Myocyte (in vitro differentiated cells): ENCODE measurements around the gene TAPBPL. TPM values are rescaled to one million over a fixed set of nuclear protein-coding genes. Genes with fewer than 3 reads are reported as not detected.
"Not testable (repeated sequence)": the region's sequence is repeated elsewhere in the genome, so short reads cannot be mapped to it uniquely, and the experiment has no call there.

Experiments
- DNase-seq: peaks from one replicate; pipeline ENCODE4 v3.0.0-alpha.2; 2012; ENCODE audit warnings: low read depth
- total RNA-seq: library from RNA; depleted of rRNA; stranded (reverse); fragments of >200 nt; gene quantifications from 2 replicates; pipeline ENCODE4 v1.2.3, GENCODE V29; 2014

The TAPBPL gene
- total RNA-seq, 1 donor from 2014 or later: 10.9 TPM

DNA sequence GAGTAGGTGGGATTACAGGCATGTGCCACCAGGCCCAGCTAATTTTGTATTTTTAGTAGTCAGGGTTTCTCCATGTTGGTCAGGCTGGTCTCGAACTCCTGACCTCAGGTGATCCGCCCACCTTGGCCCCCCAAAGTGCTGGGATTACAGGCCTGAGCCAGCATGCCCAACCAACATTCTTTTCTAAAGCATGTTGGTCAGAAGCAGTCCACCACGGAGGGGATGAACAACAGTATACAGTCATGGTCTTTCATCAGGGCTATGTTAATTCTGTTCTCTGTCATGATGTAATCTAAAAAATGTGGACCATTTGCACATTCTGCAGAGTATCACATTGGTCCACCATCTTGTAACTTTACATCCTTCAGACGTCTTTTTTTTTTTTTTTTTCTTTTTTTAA lies 37.6 kb downstream of the TAPBPL start:
- no peak for DNase-seq

DNA sequence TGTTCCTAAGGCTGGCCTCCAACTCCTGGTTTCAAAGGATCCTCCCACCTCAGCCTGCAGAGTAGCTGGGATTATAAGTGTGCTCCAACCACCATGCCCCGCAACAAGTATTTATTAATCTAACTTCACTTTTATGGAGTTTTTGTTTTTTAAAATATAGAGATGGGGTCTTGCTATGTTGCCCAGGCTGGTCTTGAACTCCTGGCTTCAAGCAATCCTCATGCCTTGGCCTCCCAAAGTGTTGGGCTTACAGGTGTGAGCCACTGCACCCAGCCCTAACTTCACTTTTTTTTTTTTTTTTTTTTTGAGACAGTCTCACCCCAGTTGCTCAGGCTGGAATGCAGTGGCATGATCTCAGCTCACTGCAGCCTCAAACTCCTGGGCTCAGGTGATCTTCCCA lies 38.8 kb downstream of the TAPBPL start:
- DNase-seq: not testable (repeated sequence)

DNA sequence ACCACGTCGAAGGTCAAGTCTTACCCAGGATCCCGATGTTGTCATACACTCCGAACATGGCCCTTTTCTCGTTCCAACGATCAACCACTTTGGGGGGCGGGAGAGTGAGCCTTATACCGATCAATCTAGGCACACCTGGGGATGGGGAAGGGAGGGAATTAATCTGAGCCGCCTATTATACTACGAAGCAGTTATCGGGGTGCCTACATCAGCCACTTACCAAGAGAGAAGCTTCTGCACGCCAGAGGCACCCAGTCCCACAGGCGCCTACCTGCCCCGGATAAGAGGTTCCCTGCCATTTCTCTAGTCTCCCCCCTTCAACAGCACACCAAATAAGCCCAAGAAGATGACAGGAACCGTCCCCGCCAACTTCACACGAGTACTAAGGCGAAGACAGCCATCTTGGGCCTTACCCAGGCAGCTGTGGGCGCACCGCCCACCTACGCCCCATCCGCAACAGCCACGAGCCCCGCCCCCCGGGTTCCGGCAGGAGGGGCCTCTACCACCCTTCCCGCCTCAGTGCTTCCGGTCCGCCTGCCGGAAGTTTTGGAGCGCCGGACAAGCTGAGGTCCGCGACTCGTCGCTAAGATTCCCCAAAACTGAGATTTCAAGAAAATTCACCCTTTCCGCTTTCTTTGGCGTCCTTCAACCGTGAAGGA lies 41.1 kb downstream of the TAPBPL start, which contains the start of gene MRPL51:
Gene MRPL51, minus strand, starts transcription at position 425 of the 659 bp plus-strand sequence. Its CDS starts 126 bp downstream, at position 299.
- DNase-seq: peak; percentile 96

DNA sequence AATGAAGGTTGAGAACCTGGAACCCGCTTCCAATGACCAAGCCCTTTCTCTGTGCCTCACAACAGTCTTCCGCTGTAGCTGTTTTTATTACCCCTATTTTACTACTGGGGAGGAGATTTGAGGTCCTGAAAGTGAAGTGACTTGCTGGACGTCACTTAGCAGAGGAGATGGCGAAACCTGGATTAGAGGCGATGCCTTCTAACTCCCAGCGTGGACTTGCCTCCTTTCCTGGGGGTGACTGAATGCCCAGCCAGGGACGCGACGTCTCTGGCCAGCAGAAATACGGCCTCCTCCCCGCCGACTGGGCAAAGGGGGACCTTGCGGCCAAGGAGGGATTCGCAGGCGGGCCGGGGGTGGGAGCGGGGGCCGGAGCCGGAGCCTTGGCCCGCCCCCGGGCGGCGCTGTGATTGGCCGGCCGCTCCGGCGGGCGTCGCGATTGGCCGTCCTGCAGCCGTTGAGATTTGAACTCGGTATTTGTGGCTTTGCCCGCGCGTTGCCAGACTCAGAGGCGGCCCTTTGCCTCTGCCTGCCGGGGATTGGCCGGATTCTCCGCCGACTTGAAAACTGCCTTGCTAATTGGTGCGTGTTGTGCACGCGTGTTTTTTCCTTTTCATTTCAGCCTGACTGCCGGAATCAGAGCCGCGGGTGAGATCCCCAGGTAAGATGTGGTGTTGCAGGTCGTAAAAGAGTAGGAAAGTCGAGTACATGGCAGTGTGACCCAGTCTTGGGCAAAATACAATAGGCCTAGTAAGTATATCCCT lies 41.8 kb downstream of the TAPBPL start, which contains the start of gene NCAPD2:
Gene NCAPD2, plus strand, starts transcription at position 606 of the 761 bp plus-strand sequence. CDS start 997 bp downstream, outside the sequence.
- DNase-seq: peak; percentile 97

DNA sequence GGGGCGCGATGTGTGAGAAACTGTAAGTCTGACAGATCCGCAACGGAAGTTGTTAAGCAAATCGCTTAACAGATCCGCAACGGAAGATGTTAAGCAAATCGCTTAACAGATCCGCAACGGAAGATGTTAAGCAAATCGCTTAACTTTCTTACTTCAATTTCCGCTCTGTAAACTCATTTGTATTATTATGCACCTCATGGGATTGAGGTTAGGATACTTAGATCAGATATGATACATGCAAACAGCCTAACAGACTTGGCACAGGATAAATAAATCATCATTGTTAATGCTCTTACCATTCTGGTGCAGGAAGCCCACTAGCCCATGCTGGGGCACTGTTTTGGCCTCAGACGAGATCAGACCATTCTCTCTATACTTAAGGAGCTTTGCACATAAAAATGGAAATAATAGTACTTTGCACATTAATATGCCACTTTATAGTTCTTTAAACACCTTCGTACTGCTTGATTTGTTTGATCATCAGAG lies 42.5 kb downstream of the TAPBPL start:
- no peak for DNase-seq

DNA sequence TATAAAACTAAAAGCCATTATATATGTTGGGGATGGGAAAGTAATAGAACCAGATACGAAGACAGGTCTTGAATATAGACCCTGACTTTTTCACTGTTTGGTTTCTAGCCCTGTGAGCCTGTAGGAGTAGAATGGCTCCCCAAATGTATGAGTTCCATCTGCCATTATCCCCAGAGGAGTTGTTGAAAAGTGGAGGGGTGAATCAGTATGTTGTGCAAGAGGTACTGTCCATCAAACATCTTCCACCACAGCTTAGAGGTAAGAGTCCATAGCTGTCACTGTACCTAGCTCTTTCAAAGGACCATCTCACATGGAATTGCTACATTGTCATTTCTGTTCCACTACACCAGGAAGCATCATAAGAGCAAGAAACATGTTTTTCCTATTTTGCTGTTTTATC lies 43.1 kb downstream of the TAPBPL start:
- DNase-seq: no peak

DNA sequence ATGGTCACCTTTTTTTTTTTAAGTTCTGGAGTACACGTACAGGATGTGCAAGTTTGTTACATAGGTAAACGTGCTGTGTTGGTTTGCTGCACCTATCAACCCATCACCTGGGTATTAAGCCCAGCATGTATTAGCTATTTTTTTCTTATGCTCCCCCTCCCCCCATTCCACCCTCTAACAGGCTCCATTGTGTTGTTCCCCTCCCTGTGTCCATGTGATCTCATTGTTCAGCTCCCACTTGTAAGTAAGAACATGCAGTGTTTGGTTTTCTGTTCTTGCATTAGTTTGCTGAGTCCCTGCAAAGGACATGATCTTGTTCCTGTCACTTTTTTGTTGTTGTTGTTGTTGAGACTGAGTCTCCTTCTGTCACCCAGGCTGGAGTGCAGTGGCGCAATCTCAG lies 45.4 kb downstream of the TAPBPL start:
- DNase-seq: not testable (repeated sequence)

DNA sequence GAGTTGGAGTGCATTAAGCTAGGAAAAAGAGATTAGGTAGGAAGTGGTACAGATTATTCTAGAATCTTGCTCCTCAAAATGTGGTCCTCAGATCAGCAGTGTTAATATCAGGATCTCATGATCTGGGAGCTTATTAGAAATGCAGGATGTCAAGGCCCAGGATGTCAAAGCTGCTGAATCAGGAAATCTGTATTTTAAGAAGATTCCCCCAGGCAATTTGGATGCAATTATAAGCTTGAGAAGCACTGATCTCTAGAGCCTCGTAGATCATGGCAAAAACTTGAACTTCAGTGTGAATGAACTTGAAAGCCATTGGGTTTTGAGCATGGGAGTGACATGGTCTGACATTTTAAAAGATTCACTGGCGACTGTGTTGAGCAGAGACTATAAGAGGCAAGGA lies 48.6 kb downstream of the TAPBPL start:
- DNase-seq: no peak

DNA sequence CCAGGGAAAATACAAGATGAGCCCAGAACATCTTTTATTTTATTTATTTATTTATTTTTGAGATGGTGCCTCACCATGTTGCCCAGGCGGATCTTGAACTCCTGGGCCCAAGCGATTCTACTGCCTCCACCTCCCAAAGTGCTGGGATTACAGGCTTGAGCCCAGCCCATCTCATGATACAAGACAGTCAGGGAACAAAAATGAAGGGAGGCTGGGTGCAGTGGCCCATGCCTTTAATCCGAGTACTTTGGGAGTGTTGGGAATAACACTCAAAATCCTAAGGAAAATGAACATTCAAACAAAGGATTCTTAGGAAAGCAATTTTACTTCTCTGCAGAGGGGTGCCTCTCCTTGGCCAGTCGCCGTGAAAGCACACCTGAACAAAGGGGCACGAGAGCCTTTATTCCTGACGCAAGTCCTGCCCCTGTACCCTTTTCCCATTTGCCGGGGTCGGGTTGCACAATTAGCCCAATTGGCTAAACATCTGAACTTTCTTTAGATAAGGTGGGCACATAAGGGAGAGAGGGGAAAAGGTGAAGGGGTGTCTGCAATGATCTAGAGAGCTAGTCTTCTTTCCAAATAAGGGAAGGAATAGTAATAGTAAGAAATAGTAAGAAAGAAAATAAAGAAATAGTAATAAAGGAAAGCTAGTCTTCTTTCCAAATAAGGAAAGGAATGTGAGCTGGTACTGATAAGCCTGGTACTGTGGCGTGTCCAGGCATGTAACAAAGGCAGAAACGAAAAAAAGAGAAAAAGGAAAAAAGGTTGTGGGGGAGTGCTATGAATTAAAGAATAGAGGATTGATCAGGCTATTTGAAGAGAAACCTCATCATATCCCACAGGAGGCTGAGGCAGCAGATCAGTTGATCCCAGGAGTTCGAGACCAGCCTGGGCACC lies 55.5 kb downstream of the TAPBPL start:
- peak; percentile 5 for DNase-seq

DNA sequence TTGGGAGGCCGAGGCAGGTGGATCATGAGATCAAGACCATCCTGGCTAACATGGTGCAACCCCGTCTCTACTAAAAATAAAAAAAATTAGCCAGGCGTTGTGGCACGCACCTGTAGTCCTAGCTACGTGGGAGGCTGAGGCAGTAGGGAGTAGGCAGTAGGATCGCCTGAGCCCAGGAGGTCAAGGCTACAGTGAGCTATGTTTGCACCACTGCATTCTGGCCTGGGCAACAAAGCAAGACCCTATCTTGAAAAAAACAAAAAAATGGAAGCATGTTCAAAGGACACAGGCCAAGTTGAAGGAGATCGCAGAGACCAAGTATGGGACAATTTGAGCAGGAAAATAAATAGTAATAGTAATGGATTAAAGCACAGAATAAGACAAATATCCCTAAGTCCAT lies 56.2 kb downstream of the TAPBPL start:
- no peak for DNase-seq

Other genes starting within 250 kb of the TAPBPL start
- gene PLEKHG6, start 141.4 kb upstream of the TAPBPL start, total RNA-seq: not detected in 2 replicates
- 147 and 150 TPM in 2 replicates for gene TNFRSF1A, start 110.0 kb upstream of the TAPBPL start, total RNA-seq
- gene SCNN1A, start 76.5 kb upstream of the TAPBPL start, total RNA-seq: 0.13 and 1.0 TPM in 2 replicates
- 135 and 146 TPM in 2 replicates for gene LTBR, start 67.9 kb upstream of the TAPBPL start, total RNA-seq
- gene CD27, start 7.1 kb upstream of the TAPBPL start, total RNA-seq: not detected in 2 replicates
- 19.2 and 23.7 TPM in 2 replicates for gene VAMP1, start 18.6 kb downstream of the TAPBPL start, total RNA-seq
- gene MRPL51, start 41.2 kb downstream of the TAPBPL start, total RNA-seq: 66.5 and 92.2 TPM in 2 replicates
- gene NCAPD2, start 42.1 kb downstream of the TAPBPL start, total RNA-seq: 15.5 and 40.4 TPM in 2 replicates
- 5,449 and 7,261 TPM in 2 replicates for gene GAPDH, start 82.5 kb downstream of the TAPBPL start, total RNA-seq
- 221 and 252 TPM in 2 replicates for gene IFFO1, start 104.0 kb downstream of the TAPBPL start, total RNA-seq
- gene NOP2, start 116.2 kb downstream of the TAPBPL start, total RNA-seq: 53.3 and 81.3 TPM in 2 replicates
- gene CHD4, start 155.3 kb downstream of the TAPBPL start, total RNA-seq: 368 and 425 TPM in 2 replicates
- not detected in 2 replicates for gene LPAR5, start 183.9 kb downstream of the TAPBPL start, total RNA-seq
- 0.16 TPM in 2 replicates for gene ACRBP, start 195.4 kb downstream of the TAPBPL start, total RNA-seq
- 41.0 and 53.8 TPM in 2 replicates for gene ING4, start 211.1 kb downstream of the TAPBPL start, total RNA-seq
- gene ZNF384, start 237.3 kb downstream of the TAPBPL start, total RNA-seq: 16.9 and 22.3 TPM in 2 replicates
- not detected in 2 replicates for gene PIANP, start 248.8 kb downstream of the TAPBPL start, total RNA-seq